Astrocyte of the cerebellum (primary cell): ENCODE results near the gene GABRG3.

ENCODE experiments used
- DNase-seq: peaks from one replicate; pipeline ENCODE4 v3.0.0-alpha.2; 2011; ENCODE audit warnings: low read depth
- H3K4me3 ChIP-seq: 2 replicates; pipeline ENCODE4 v1.5.1; 2011; ENCODE audit warnings: mild to moderate bottlenecking, low read depth, low read length, moderate library complexity
- CTCF ChIP-seq: IDR thresholded peaks from 2 replicates; pipeline ENCODE4 v1.5.1; 2012; ENCODE audit warnings: low read length, low read depth, moderate library complexity, mild to moderate bottlenecking; ENCODE audit errors: missing control alignments
- in situ Hi-C: cut with HindIII; loops from 2 replicates; pipeline ENCODE4 v1.10.0; 2017; ENCODE audit warnings: low sequenced_read_pairs

Gene GABRG3

GRCh38 chr15:27499191-27499590, 528.2 kb downstream of the GABRG3 start:
- no peak for TF ChIP-seq CTCF
- in situ Hi-C loops: no loop called here
- H3K4me3 ChIP-seq: no peak overlapping the region
- DNase-seq: no peak

- in situ Hi-C loops: loop anchor here (25.0 kb wide), 3 partner anchors 113 to 463 kb away; no protein-coding TSS in a partner anchor
- no peak overlapping the region for H3K4me3 ChIP-seq
- no peak for DNase-seq
- no peak for TF ChIP-seq CTCF
These were observed 528.7 kb downstream of the GABRG3 start for GRCh38 chr15:27499719-27500118.

DNA sequence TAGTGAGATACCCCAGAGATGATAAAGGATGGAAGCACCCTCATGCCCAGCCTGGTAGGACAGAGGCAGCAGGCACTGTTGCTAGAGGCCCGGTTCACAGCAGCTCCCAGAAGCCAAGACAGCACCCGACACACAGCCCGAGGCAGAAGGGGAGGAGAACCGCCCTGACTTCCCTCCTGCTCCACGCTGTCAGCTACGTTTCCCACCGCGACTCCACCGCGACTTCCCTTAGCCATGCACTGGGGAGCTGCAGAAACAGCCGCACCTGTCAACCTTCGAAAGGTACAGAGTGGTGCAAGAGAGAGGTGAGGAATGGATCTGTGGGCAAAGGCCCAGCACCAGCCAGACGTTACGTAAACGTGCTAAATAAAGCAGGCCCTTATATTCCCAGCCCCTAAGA, 529.2 kb downstream of the GABRG3 start:
- DNase-seq: no peak
- in situ Hi-C loops: loop anchor here (25.0 kb wide), 3 partner anchors 112 to 462 kb away; no protein-coding TSS in a partner anchor
- no peak overlapping the region for H3K4me3 ChIP-seq
- TF ChIP-seq CTCF: no peak

GRCh38 chr15:27506752-27507151, 535.8 kb downstream of the GABRG3 start:
- no peak for DNase-seq
- in situ Hi-C loops: loop anchor here (25.0 kb wide), 3 partner anchors 106 to 456 kb away; no protein-coding TSS in a partner anchor
- TF ChIP-seq CTCF: no peak
- no peak overlapping the region for H3K4me3 ChIP-seq

DNA sequence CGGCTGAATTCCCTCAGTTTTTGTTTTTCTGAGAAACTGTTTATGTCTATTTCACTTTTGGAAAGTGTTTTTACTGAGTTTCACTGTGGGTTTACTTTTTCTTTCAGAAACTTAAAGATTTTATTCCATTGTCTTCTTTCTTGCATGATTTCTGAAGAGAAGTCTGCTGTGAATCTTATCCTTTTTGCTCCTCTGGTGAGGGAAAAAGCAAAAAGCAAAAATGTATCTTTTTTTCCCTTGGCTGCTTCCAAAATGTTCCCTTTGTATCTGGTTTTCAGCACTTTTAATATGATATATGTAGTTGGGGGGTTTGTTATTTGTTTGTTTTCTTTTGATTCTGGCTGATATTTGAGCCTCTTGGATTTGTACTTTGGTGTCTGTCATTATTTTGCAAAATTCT, 538.0 kb downstream of the GABRG3 start:
- in situ Hi-C loops: loop anchor here (25.0 kb wide), 3 partner anchors 103 to 453 kb away; no protein-coding TSS in a partner anchor
- no peak for TF ChIP-seq CTCF
- no peak for DNase-seq
- no peak overlapping the region for H3K4me3 ChIP-seq

DNA sequence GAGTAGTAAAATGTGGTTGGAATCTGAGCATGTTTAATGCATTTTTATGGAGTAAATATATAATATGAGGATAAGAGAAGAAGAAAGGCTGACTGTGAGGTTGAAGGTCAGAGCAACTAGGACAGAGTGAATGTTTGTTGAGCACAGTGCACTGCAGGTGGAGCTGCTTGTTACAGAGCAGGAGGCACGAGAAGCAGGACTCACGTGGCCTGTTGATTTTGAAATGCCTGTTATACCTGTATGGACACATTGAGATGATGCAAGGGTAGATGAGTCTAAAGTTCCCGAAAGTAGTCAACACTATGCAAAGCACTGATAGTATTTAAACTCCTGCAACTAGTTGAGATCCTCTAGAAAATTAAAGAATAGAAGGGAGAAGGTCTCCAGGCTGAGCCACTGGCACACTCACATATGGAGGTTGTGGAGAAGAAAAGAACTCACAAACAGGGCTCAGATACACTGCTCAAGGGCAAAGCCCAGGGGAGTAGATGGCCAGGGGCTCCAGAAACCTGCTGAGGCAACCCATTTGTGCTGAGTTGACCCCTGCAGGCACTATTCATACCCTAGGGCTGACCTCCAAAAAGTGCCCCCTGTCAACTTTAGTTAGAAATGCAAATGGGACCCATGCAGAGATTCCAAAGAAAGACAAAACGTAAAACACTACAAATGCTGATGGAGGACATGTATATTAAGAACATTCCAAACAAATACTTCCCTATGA, 541.5 kb downstream of the GABRG3 start:
- no peak overlapping the region for H3K4me3 ChIP-seq
- in situ Hi-C loops: loop anchor here (25.0 kb wide), 3 partner anchors 100 to 450 kb away; no protein-coding TSS in a partner anchor
- TF ChIP-seq CTCF: no peak

More for the DNA sequence above, 541.5 kb downstream of the GABRG3 start:
- no peak for DNase-seq
